ENCODE measurements around the gene GABPA.

GRCh38 chr21:25734904-25735645 lies at the start of gene GABPA, which contains the start of gene ATP5PF:
- TF ChIP-seq CTCF (IDR thresholded peaks at IDR 0.05) (no peak), ZNF512 (CRISPR knock-in tag; IDR thresholded peaks at IDR 0.05; ENCODE audit: borderline replicate concordance) (no peak), ZBTB21 (CRISPR knock-in tag; IDR thresholded peaks at IDR 0.05; ENCODE audit: borderline replicate concordance) (no peak)
